Measurements from ENCODE around the gene PRPF19.

Gene PRPF19

DNA sequence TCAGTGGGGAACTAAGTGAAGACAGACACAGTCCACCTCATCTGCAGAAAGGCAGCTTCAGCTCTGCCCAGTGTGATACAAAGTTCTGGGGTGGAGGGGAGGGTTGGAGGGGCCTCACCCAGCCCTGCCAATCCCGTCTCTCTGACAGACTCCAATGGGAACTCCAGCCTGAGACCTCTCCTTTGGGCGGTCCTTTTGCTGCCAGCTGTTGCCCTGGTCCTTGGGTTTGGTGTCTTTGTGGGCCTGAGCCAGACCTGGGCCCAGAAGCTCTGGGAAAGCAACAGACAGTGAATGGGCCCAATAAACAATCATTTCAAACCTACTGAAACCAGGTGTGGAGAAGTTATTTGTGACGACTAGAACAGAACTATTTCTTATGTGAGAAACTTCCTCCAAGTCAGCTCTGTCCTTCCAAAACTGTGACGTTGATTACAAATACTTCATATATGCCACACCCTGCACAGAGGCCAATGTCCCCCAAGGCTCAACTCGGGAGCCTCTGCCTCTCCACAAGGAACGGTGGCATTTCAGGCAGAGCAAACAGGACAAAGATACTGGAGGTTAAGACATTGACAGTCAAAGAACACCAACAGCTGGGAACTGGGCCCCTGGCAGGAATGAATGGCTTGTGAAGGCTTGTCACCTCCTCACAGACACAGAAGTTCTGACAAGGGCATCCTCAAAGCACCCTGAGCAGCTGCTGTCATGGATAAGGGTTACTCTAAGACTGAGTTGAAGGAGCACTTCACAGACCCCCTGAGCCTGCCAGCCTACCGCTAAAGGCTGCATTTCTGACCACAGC is 30.8 kb downstream of the PRPF19 start:
- in situ Hi-C loops (cut with MboI; ENCODE audit: low sequenced_read_pairs): no loop called here

DNA sequence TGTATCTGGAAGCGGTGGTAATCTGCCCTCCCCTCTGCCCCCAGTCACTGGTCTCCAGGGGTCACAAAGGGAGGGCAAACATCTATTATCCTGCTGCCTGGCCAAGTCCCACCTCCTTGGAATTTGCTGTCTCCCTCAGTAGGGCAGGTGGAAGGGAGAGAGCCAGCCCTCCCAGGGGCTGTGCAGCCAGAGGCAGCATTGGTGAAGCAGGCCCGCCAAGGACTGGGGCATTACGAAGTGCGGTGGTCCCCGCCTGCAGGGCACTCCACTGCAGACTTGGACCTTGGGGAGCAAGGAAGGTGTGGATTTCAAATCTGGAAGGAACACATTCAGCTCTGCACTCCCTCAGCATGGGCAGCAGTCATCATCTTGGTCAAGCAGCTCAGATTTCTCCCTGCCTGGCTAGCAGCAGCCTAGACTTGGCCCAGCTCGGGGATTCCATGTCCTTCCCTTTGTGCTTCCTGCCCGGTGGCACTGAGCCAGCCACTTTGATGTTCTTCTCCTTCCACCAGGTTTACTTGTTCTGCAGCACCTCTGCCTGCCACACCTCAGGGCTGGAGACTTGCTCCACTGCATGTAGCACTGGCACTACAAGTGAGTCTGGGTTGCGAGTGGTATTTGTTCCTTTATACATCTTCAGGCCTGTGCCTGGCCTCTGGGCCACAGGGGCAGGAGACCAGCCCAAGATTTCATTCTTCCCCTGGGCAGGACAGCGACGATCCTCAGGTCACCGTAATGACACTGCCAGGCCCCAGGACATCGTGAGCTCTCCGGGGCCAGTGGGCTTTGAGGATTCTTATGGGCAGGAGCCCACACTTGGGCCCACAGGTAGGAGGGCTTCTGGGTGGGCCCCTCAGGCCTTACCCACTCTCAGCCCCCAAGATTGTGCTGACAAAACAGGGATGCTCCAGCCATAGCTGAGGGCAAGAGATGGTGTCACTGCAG is 31.7 kb downstream of the PRPF19 start:
- in situ Hi-C loops (cut with MboI; ENCODE audit: low sequenced_read_pairs): no loop called here

- in situ Hi-C loops (cut with MboI; ENCODE audit: low sequenced_read_pairs): no loop called here
These were observed 32.9 kb downstream of the PRPF19 start for GRCh38 chr11:60873533-60873932.

GRCh38 chr11:60872961-60873524 is 33.3 kb downstream of the PRPF19 start:
- in situ Hi-C loops (cut with MboI; ENCODE audit: low sequenced_read_pairs): no loop called here

GRCh38 chr11:60872124-60872960 is 34.0 kb downstream of the PRPF19 start:
- in situ Hi-C loops (cut with MboI; ENCODE audit: low sequenced_read_pairs): no loop called here

DNA sequence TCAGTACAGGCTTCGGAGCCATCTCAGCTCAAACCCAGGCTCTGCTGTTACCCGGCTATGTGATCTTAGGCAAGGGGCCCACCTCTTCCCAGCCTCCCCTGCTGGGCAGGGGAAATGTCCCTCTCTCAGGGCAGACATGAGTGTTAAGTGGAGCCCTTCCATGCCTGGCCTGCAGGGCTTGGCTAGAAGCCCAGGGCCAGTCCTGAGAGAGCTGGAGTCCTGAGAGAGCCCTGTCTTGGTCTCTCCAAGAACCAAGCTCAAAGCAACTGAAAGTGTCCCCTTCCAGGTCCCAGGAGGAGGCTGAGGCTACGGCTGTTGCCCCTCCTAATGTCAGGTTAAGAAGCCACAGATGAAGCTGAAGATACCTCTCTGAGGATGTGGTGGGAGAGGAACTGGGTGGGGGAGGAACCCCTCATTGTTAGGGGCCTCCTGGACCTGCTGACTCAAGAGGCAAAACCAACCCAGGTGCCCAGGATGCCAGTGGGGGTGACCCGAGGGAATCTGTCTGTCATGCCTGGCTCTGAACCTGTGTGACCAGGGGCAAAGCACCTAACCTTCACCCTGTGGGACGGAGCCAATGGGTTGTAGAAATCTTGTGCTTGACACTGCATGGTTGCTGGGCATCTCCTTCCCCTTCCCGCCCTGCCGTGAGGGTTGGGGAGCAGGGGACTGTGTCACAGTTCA is 34.9 kb downstream of the PRPF19 start:
- in situ Hi-C loops (cut with MboI; ENCODE audit: low sequenced_read_pairs): no loop called here

DNA sequence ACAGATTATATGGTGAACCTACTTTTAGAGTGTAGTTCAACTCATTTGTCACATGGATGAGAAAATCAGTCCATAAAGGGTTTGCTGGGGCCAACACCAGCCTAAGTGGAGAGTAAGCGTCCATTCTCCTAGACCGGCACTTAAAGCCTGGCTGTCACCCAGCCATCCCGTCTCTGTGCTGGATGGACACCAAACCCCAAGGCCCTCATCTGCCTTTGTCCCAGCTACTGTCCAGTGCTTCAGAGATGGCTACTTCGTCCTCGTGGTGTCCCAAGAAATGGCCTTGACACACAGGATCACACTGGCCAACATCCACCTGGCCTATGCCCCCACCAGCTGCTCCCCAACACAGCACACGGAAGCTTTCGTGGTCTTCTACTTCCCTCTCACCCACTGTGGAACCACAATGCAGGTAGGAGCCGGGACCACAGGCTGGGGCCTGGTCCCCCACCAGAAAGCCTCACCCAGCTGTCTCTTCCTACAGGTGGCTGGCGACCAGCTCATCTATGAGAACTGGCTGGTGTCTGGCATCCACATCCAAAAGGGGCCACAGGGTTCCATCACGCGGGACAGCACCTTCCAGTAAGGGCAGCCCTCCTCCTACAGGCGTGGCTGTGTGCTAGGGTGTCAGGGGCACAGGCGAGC is 35.5 kb downstream of the PRPF19 start:
- in situ Hi-C loops (cut with MboI; ENCODE audit: low sequenced_read_pairs): no loop called here

GRCh38 chr11:60870276-60870675 is 36.1 kb downstream of the PRPF19 start:
- in situ Hi-C loops (cut with MboI; ENCODE audit: low sequenced_read_pairs): no loop called here

- in situ Hi-C loops (cut with MboI; ENCODE audit: low sequenced_read_pairs): no loop called here
These were observed 36.9 kb downstream of the PRPF19 start for GRCh38 chr11:60869451-60869825.

DNA sequence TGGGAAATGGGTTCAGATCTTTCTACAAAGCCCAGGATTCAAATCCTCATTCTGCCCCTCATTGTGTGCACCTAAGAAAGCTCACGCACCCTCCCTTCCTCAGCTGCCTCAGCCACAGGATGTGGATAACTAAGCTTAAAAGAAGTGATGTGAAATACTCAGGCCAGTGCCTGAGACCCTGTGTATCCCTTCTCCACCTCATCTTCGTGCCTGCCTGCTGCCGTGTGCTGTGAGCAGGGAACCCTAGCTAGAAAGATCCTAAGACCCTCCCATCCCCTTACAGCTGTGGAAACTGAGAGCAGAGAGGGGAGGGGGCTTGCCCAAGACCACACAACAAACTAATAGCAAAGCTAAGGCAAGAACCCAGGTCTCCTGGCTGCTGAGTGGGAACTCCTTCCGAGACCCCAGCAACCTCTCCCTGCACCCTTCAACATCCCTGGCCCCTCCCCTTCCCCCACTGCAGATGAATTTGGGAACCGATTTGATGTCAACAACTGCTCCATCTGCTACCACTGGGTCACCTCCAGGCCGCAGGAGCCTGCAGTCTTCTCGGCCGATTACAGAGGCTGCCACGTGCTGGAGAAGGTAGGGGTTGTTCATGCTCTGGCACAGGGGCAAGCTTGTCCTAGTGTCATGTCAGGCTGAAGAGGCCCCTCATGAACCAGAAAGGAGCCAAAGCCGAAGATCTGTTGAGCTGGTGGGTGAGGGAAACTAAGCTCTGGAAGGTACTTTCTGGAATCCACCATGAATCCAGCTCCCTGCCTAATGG is 37.5 kb downstream of the PRPF19 start:
- in situ Hi-C loops (cut with MboI; ENCODE audit: low sequenced_read_pairs): no loop called here

DNA sequence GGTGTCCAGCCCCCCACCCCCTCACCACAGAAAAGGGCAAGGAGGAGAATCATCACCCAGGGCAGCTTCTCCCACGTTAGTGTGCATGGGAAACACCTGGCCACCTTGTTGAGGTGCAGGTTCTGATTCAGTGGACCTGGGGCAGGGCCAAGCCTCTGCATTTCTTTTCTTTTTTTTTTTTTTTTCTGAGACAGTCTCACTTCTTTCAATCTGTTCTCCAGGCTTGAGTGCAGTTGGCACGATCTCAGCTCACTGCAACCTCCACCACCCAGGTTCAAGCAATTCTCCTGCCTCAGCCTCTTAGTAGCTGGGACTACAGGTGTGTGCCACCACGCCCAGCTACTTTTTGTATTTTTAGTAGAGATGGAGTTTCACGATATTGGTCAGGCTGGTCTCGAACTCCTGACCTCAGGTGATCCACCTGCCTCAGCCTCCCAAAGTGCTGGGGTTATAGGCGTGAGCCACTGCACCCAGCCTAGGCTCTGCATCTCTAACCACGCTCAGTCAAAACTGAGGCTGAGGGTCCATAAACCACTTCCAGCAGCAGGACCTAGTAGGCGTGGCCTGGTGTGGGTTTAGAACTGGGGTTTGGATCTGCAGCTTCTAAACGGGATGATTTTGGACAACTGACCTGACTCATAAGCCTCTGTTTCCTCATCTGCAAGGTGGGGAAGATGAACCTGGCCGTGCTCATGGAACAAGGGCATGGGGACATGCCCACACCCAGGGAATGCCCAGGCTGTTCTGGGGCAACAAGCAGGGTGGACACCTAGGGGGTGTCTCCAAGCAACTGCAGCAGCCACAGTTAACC is 38.3 kb downstream of the PRPF19 start:
- in situ Hi-C loops (cut with MboI; ENCODE audit: low sequenced_read_pairs): no loop called here

DNA sequence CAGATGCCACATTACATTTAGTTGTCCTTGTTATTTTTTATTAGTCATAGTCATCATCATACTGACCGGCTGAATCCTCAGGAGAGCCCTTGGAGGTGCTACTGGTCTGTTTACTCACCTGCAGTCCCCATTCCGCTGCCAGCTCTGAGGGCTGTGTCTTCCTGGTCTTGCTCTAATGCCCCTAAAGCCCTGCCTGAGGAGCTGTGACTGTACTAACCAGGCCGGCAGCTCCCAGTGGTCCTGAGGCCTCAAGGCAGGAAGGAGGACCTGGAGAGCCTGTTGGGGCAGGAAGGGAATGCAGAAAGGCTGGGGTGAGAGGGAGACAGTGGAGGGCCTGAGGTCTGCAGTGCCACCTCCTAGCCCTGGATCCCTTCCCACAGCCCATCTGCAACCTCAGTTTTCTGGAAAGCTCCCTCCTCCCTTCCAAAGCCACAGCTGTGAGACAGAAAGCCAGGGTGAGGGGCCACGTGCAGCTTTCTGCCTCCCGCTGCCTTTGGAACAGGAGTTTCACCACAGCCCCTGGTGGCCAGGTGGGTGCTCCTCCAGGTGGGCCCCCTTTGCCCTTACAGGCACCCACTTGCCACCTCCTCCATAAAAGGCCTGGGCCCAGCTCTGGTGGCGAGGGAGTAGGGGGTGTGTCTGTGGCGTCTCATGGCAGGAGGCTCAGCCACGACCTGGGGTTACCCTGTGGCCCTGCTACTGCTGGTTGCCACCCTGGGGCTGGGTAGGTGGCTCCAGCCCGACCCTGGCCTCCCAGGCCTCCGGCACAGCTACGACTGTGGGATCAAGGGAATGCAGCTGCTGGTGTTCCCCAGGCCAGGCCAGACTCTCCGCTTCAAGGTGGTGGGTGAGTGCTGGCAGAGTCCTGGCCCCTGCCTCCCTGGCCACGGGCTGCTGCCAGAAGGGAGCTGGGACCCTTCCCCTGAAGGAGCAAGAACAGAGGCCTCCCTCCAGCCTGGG is 39.2 kb downstream of the PRPF19 start, which contains the start of gene ZP1:
TSS of gene ZP1 (plus strand) at position 632 of the 960 bp plus-strand sequence. CDS start at position 652, 20 bp downstream.
- in situ Hi-C loops (cut with MboI; ENCODE audit: low sequenced_read_pairs): no loop called here

DNA sequence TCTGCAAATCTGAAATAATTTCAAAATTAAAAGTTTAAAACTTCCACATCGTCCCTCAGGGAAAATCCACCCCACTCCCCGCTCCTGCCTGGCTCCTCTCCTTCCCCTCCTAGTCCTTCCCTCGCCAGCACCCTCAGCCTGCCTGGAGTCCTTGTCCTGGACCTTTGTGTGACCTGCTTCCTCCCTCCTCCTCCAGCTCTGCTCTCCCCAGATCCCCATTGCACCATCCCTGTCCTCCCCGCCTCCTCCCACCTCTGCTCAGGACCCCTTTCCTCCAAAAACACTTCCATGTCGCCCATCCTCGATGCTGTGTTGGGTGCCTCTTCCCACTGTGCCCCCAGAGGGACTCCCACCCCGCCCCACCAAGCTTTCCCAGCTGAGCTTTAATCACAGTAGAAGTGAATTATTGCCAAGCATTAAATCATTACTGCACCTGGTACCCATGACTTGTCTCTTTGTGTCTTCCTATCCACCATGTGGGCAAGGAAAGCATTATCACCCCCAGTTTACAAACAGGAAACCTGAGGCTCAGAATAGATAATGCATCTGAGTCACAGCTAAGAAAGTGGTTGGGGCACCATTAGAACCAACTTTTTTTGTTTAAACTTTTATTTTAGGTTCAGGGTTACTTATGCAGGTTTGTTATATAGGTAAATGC is 41.4 kb downstream of the PRPF19 start:
- in situ Hi-C loops (cut with MboI; ENCODE audit: low sequenced_read_pairs): no loop called here

DNA sequence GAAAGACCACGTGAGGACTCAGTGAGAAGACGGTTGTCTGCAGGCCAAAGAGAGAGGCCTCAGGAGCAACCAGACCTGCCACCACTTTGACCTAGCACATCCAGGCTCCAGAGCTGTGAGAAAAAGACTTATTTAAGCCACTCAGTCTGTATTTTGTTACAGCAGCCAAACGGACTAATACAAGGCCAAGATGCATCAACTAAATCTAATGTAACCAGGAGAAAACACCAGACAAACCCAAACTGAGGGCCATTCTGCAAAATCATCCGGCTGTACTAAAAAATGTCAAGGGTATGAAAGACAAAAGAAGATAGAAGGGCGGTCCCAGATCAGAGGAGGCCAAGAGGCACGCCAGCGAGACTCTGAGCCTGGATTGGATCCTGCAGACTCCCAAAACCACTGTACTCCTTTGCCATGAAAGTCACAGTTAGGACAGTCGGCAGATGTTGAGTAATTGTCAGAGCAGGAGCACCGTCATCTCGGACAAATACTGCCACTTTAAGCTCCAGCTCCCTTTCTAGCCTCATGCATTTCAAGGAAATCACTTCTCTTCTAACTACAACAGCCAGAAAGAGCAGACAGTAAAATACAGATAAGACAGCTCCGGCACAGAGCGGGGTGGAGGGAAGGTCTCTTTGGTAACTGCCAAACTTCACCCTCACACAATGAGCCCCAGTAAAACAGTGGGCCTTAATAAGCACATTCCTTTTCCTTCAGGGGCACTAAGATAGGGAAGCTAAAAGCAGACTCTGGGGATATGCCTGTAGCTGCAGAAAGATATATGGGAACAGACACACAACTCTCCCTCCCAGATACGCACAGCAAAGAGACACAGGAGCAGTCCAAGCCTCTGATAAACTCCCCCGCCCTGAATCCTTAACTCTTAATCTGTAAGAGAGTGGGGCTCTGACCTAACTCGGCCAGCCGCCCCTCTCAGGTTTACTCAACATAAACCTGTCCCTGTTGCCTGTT is 42.5 kb downstream of the PRPF19 start:
- in situ Hi-C loops (cut with MboI; ENCODE audit: low sequenced_read_pairs): no loop called here

- in situ Hi-C loops (cut with MboI; ENCODE audit: low sequenced_read_pairs): no loop called here
These were observed 44.2 kb downstream of the PRPF19 start for GRCh38 chr11:60862171-60862570.

All from HL-60/S4 treated with phorbol 12-myristate 13-acetate at 8.2 ng/mL for 4 days and 3 days (cell line).